HepG2 (cell line): ENCODE data around the gene SDC1. TPM values are rescaled to one million over a fixed set of nuclear protein-coding genes. Genes with fewer than 3 reads are reported as not detected.

ENCODE experiments used
- DNMT3B ChIP-seq: conservative IDR thresholded peaks from 2 replicates; pipeline ENCODE4 v1.6.1; 2016; ENCODE audit warnings: missing biosample characterization, control low read depth
- FOXA3 ChIP-seq: IDR thresholded peaks from 2 replicates; pipeline ENCODE4 v1.6.1; 2016; ENCODE audit warnings: missing genetic modification reagents, missing compliant biosample characterization
- GATAD2A ChIP-seq: IDR thresholded peaks from 2 replicates; pipeline ENCODE4 v1.6.1; 2016
- HMG20A ChIP-seq: IDR thresholded peaks from 2 replicates; pipeline ENCODE4 v1.6.1; 2016; ENCODE audit warnings: borderline replicate concordance
- IKZF4 ChIP-seq: sonication (generic); formaldehyde crosslinking; IDR thresholded peaks from 2 replicates; pipeline ENCODE4 v1.5.1; 2020; ENCODE audit warnings: borderline replicate concordance, mild to moderate bottlenecking, low read depth, missing genetic modification reagents; ENCODE audit errors: not compliant biosample characterization
- KLF13 ChIP-seq: sonication (generic); formaldehyde crosslinking; IDR thresholded peaks from 2 replicates; pipeline ENCODE4 v1.4.0; 2020; ENCODE audit warnings: mild to moderate bottlenecking, missing genetic modification reagents
- NCOA2 ChIP-seq: sonication (generic); formaldehyde crosslinking; IDR thresholded peaks from 2 replicates; pipeline ENCODE4 v1.8.0; 2022; ENCODE audit warnings: inconsistent platforms
- PCBP1 ChIP-seq: fragments of 200-400 bp; formaldehyde crosslinking; IDR thresholded peaks from 2 replicates; pipeline ENCODE4 v1.6.1; 2017; ENCODE audit warnings: mild to moderate bottlenecking, low read depth, low read length, borderline replicate concordance
- PITX1 ChIP-seq: sonication (generic); formaldehyde crosslinking; IDR thresholded peaks from 2 replicates; pipeline ENCODE4 v1.5.1; 2020; ENCODE audit warnings: mild to moderate bottlenecking, missing genetic modification reagents
- REL ChIP-seq: sonication (generic); formaldehyde crosslinking; conservative IDR thresholded peaks from 2 replicates; pipeline ENCODE4 v1.8.0; 2022; ENCODE audit warnings: mild to moderate bottlenecking, missing genetic modification reagents, moderate library complexity
- SNAPC2 ChIP-seq: sonication (generic); formaldehyde crosslinking; IDR thresholded peaks from 2 replicates; pipeline ENCODE4 v1.8.1; 2022; ENCODE audit warnings: mild to moderate bottlenecking, missing genetic modification reagents
- SP4 ChIP-seq: sonication (generic); formaldehyde crosslinking; IDR thresholded peaks from 2 replicates; pipeline ENCODE4 v1.8.1; 2023; ENCODE audit warnings: mild to moderate bottlenecking, missing genetic modification reagents
- YEATS2 ChIP-seq: sonication (generic); formaldehyde crosslinking; IDR thresholded peaks from 2 replicates; pipeline ENCODE4 v1.4.0; 2020; ENCODE audit warnings: missing genetic modification reagents, borderline replicate concordance
- ZBTB42 ChIP-seq: sonication (generic); formaldehyde crosslinking; IDR thresholded peaks from 2 replicates; pipeline ENCODE4 v1.5.0; 2020; ENCODE audit warnings: mild to moderate bottlenecking, missing genetic modification reagents
- ZKSCAN1 ChIP-seq: fragments of 150-350 bp; IDR thresholded peaks from 2 replicates; pipeline ENCODE4 v1.6.1; 2014; ENCODE audit warnings: low read length
- ZNF335 ChIP-seq: sonication (generic); formaldehyde crosslinking; IDR thresholded peaks from 2 replicates; pipeline ENCODE4 v1.4.0; 2020; ENCODE audit warnings: missing genetic modification reagents
- ZNF33B ChIP-seq: sonication (generic); formaldehyde crosslinking; IDR thresholded peaks from 2 replicates; pipeline ENCODE4 v1.5.1; 2020; ENCODE audit warnings: mild to moderate bottlenecking, missing genetic modification reagents
- ZNF615 ChIP-seq: sonication (generic); formaldehyde crosslinking; IDR thresholded peaks from 2 replicates; pipeline ENCODE4 v1.5.0; 2020; ENCODE audit warnings: mild to moderate bottlenecking, missing genetic modification reagents, borderline replicate concordance
- ZNF672 ChIP-seq: sonication (generic); formaldehyde crosslinking; IDR thresholded peaks from 2 replicates; pipeline ENCODE4 v1.8.1; 2022; ENCODE audit warnings: missing genetic modification reagents
- ZNF780A ChIP-seq: sonication (generic); formaldehyde crosslinking; IDR thresholded peaks from 2 replicates; pipeline ENCODE4 v1.8.0; 2022; ENCODE audit warnings: mild to moderate bottlenecking, missing genetic modification reagents, moderate library complexity
- ZNF781 ChIP-seq: sonication (generic); formaldehyde crosslinking; IDR thresholded peaks from 2 replicates; pipeline ENCODE4 v1.5.1; 2020; ENCODE audit warnings: borderline replicate concordance, mild to moderate bottlenecking, missing genetic modification reagents; ENCODE audit errors: not compliant biosample characterization
- polyA plus RNA-seq, 8 experiments: library from polyadenylated mRNA; depleted of rRNA in 3 of 8; stranded (reverse) in 7 of 8; unstranded in 1 of 8; fragments of >200 nt; fragmentation: Illumina TruSeq in 4 of 8; extraction: Trizol in 4 of 8; gene quantifications; 2 replicates each; pipeline versions ENCODE4 v1.2.1 to v1.2.3, GENCODE V29; 2011 to 2016; ENCODE audit warnings: low read depth in 4 of 8, missing spikeins in 1 of 8, mixed read lengths in 1 of 8; ENCODE audit not compliant: insufficient read depth in 1 of 8
- total RNA-seq, 5 experiments: library from RNA; depleted of rRNA; stranded (reverse); fragments of >200 nt; fragmentation: Illumina TruSeq; extraction: Trizol; gene quantifications; 2 replicates each; pipeline ENCODE4 v1.2.3, GENCODE V29; 2016; ENCODE audit warnings: low read depth in 1 of 5
- TF ChIP-seq, protein P1 (sequence below): sonication (generic); formaldehyde crosslinking; IDR thresholded peaks from 2 replicates; pipeline ENCODE4 v1.5.1; 2020; ENCODE audit warnings: mild to moderate bottlenecking, moderate library complexity, missing genetic modification reagents
- TF ChIP-seq, protein P2 (sequence below): sonication (generic); formaldehyde crosslinking; IDR thresholded peaks from 2 replicates; pipeline ENCODE4 v1.8.1; 2022; ENCODE audit warnings: low read depth, mild to moderate bottlenecking, missing genetic modification reagents
- TF ChIP-seq, protein P3 (sequence below): sonication (generic); formaldehyde crosslinking; IDR thresholded peaks from 2 replicates; pipeline ENCODE4 v1.4.0; 2020; ENCODE audit warnings: low read depth, mild to moderate bottlenecking, missing genetic modification reagents

The SDC1 gene
- total and polyA plus RNA-seq, 2 of the 13 experiments (the other 11 are each of a cell fraction or from before 2014, with no cell fraction given), result 108 to 119 TPM

DNA sequence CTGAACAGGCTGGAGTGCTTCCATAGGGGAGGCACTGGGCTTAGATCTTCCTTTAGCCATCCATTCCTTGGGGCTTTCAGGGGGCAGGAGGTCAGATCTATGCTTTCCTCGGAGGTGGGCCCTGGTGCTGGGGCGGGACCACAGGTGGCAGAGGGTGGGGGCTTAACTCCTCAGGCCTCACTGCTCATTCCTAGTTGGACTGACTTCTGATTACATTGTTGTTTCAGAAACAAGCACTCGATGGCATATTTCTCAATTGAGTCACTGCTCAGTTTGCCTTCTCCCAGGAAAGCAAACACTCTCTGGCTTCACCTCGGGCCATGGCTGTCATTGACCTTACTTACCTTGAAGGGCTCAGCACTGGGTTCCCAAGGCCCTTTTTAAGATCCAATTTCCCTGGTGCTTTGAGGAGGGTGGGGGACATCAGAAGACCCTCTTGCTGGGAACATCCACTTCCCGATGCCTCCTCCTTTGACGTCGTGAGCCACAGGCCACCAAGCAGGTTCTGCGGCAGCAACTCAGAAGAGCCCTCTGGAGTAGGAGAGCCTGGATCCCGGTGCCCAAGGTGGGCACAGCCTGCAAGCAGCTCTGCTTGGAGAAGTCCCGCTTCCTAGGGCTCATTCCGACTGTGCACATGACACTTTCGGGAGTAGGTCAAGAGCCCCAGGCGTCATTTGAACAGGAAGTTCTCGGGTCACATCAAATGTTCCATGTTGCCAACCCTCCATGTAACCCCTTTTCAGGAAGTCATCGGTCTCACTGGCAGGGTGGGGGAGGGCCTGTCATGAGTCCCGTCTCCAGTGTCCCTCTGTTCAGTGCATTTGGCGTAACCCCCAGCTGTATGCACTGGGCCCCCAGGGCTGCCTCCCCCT lies 40.6 kb downstream of the SDC1 start (continued):
- TF ChIP-seq, protein P1, sequence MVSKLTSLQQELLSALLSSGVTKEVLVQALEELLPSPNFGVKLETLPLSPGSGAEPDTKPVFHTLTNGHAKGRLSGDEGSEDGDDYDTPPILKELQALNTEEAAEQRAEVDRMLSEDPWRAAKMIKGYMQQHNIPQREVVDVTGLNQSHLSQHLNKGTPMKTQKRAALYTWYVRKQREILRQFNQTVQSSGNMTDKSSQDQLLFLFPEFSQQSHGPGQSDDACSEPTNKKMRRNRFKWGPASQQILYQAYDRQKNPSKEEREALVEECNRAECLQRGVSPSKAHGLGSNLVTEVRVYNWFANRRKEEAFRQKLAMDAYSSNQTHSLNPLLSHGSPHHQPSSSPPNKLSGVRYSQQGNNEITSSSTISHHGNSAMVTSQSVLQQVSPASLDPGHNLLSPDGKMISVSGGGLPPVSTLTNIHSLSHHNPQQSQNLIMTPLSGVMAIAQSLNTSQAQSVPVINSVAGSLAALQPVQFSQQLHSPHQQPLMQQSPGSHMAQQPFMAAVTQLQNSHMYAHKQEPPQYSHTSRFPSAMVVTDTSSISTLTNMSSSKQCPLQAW (CRISPR knock-in tag), result peak; percentile 69; the same call in 1 of the 2 replicates
- TF ChIP-seq REL (CRISPR knock-in tag), result no peak
- no peak for TF ChIP-seq ZNF615 (CRISPR knock-in tag)
- peak; percentile 31; the same call in 1 of the 2 replicates for TF ChIP-seq SNAPC2 (CRISPR knock-in tag)
- no peak for TF ChIP-seq ZNF780A (CRISPR knock-in tag)
- no peak for TF ChIP-seq ZNF672
- peak; percentile 66; the same call in 1 of the 2 replicates for TF ChIP-seq YEATS2 (CRISPR knock-in tag)
- 0 out of 2 replicates have a peak, but pooled peaks have one; percentile 36 for TF ChIP-seq ZNF335 (CRISPR knock-in tag)
- peak; percentile 88 for TF ChIP-seq HMG20A (CRISPR knock-in tag)
- TF ChIP-seq PCBP1, result no peak
- TF ChIP-seq KLF13 (CRISPR knock-in tag), result no peak
- peak; percentile 67 for TF ChIP-seq IKZF4
- TF ChIP-seq FOXA3 (CRISPR knock-in tag), result peak; percentile 87
- no peak for TF ChIP-seq SP4
- TF ChIP-seq NCOA2, result peak; percentile 81
- 0 out of 2 replicates have a peak, but pooled peaks have one; percentile 57 for TF ChIP-seq ZNF33B (CRISPR knock-in tag)
- peak; percentile 61; the same call in 1 of the 2 replicates for TF ChIP-seq DNMT3B
- no peak for TF ChIP-seq ZBTB42 (CRISPR knock-in tag)
- no peak for TF ChIP-seq ZKSCAN1
- TF ChIP-seq, protein P2, sequence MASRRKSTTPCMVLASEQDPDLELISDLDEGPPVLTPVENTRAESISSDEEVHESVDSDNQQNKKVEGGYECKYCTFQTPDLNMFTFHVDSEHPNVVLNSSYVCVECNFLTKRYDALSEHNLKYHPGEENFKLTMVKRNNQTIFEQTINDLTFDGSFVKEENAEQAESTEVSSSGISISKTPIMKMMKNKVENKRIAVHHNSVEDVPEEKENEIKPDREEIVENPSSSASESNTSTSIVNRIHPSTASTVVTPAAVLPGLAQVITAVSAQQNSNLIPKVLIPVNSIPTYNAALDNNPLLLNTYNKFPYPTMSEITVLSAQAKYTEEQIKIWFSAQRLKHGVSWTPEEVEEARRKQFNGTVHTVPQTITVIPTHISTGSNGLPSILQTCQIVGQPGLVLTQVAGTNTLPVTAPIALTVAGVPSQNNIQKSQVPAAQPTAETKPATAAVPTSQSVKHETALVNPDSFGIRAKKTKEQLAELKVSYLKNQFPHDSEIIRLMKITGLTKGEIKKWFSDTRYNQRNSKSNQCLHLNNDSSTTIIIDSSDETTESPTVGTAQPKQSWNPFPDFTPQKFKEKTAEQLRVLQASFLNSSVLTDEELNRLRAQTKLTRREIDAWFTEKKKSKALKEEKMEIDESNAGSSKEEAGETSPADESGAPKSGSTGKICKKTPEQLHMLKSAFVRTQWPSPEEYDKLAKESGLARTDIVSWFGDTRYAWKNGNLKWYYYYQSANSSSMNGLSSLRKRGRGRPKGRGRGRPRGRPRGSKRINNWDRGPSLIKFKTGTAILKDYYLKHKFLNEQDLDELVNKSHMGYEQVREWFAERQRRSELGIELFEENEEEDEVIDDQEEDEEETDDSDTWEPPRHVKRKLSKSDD (CRISPR knock-in tag), result peak; percentile 49; the same call in 1 of the 2 replicates
- TF ChIP-seq GATAD2A, result peak; percentile 95
- TF ChIP-seq, protein P3, sequence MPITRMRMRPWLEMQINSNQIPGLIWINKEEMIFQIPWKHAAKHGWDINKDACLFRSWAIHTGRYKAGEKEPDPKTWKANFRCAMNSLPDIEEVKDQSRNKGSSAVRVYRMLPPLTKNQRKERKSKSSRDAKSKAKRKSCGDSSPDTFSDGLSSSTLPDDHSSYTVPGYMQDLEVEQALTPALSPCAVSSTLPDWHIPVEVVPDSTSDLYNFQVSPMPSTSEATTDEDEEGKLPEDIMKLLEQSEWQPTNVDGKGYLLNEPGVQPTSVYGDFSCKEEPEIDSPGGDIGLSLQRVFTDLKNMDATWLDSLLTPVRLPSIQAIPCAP (CRISPR knock-in tag), result no peak
- TF ChIP-seq ZNF781, result no peak
- peak; percentile 42; the same call in 1 of the 2 replicates for TF ChIP-seq PITX1
